A673 (cell line): ENCODE results near the gene NAPB. TPM values are rescaled to one million over a fixed set of nuclear protein-coding genes. Genes with fewer than 3 reads are reported as not detected.

ENCODE experiments used
- BruUV-seq: library from RNA; stranded (reverse); fragments of 400-500 nt; replicated peaks from 2 replicates; lab custom pipeline; 2021; lab: Mats Ljungman, UMichigan
- CTCF ChIA-PET: fragments of 300-600 bp; sonication (Branson Sonifier 250); formaldehyde crosslinking; loops from one replicate; lab custom pipeline; 2022; ENCODE audit warnings: antibody characterized with exemption; lab: Charles Lee
- POLR2A ChIA-PET: fragments of 300-600 bp; sonication (Branson Sonifier 250); formaldehyde crosslinking; loops from one replicate; lab custom pipeline; 2022; ENCODE audit warnings: antibody characterized with exemption; ENCODE audit not compliant: low non-redundant PET; lab: Charles Lee
- DNase-seq: peaks from one replicate; pipeline ENCODE4 v3.0.0-alpha.2; 2015; ENCODE audit warnings: low spot score
- H3K27ac ChIP-seq: fragments of 200-600 bp; sonication (generic); 2 replicates; pipeline ENCODE4 v1.5.1; 2016; ENCODE audit warnings: mixed run types, low read depth, mild to moderate bottlenecking, mixed read lengths, antibody characterized with exemption, low read length; ENCODE audit not compliant: poor library complexity, severe bottlenecking
- H3K27me3 ChIP-seq: fragments of 200-600 bp; sonication (generic); replicated peaks from 2 replicates; pipeline ENCODE4 v1.6.1; 2017; ENCODE audit warnings: mixed run types, low read depth, mild to moderate bottlenecking, mixed read lengths, antibody characterized with exemption, low read length; ENCODE audit not compliant: insufficient read depth, poor library complexity
- H3K36me3 ChIP-seq: fragments of 200-600 bp; sonication (generic); 2 replicates; pipeline ENCODE4 v1.6.1; 2016; ENCODE audit warnings: mixed run types, mild to moderate bottlenecking, mixed read lengths, antibody characterized with exemption, low read length; ENCODE audit not compliant: insufficient read depth, poor library complexity, severe bottlenecking
- H3K4me1 ChIP-seq: fragments of 200-600 bp; sonication (generic); 2 replicates; pipeline ENCODE4 v1.6.1; 2017; ENCODE audit warnings: mixed run types, mild to moderate bottlenecking, mixed read lengths, antibody characterized with exemption, low read length; ENCODE audit not compliant: insufficient read depth, poor library complexity, severe bottlenecking
- H3K4me3 ChIP-seq: fragments of 200-600 bp; sonication (generic); 2 replicates; pipeline ENCODE4 v1.5.1; 2016; ENCODE audit warnings: low read depth, mixed run types, mild to moderate bottlenecking, mixed read lengths, low read length; ENCODE audit not compliant: poor library complexity, severe bottlenecking
- H3K9me3 ChIP-seq: fragments of 200-600 bp; sonication (generic); 2 replicates; pipeline ENCODE4 v1.6.1; 2016; ENCODE audit warnings: mixed run types, low read depth, mild to moderate bottlenecking, mixed read lengths, antibody characterized with exemption, low read length; ENCODE audit not compliant: poor library complexity, severe bottlenecking
- EZH2 ChIP-seq: fragments of 200-600 bp; sonication (generic); IDR thresholded peaks from 2 replicates; pipeline ENCODE4 v1.6.1; 2017; ENCODE audit warnings: borderline replicate concordance, low read depth, mild to moderate bottlenecking, mixed read lengths, antibody characterized with exemption, low read length; ENCODE audit not compliant: poor library complexity, severe bottlenecking
- intact Hi-C: fragments of 100-400 bp; cut with micrococcal nuclease; formaldehyde crosslinking; loops from one replicate; pipeline ENCODE4 v1.10.0; 2022; ENCODE audit not compliant: unreplicated experiment
- total RNA-seq: library from RNA; stranded (reverse); gene quantifications from 2 replicates; pipeline ENCODE4 v1.2.3, GENCODE V29; 2021
- TF ChIP-seq, protein P1 (sequence below): fragments of 300-800, 200-600 bp; sonication (generic); conservative IDR thresholded peaks from 2 replicates; pipeline ENCODE4 v1.5.1; 2017; ENCODE audit warnings: low read depth, mild to moderate bottlenecking, antibody characterized with exemption, low read length, moderate library complexity, mixed read lengths

The NAPB gene
- total RNA-seq, 1 experiment from 2014 or later, result 11.6 TPM

DNA sequence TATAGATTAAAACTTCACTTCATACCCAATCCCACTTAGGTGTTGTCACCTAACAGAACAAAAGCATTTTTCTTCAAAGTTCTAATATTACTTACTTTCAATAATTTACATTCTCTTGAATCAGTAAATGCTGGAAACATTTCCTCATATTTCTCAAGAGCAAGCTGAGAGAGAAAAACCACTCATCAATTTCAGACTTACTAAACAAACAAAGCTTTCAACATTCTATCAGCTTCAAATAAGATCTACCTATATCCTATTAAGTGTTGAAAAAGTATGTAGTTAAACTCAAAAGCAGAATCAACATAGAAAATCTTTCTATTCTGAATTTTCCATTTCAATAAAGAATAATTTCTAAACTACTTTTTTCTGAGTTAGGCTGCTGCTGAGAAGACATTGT is 41.5 kb downstream of the NAPB start:
- Histone ChIP-seq H3K4me1 (no peaks in the 10 kb centered on the region), H3K27ac (no peak overlapping the region), H3K36me3 (peaks cover 40% of the 10 kb centered on the region), H3K27me3 (no peaks in the 10 kb centered on the region), H3K9me3 (no peaks in the 10 kb centered on the region), H3K4me3 (no peak overlapping the region)
- ChIA-PET CTCF (no interaction called here), POLR2A (no interaction called here)
- intact Hi-C loops, result no loop called here
- no peak for DNase-seq
- no peak for TF ChIP-seq EZH2
- TF ChIP-seq, protein P1, sequence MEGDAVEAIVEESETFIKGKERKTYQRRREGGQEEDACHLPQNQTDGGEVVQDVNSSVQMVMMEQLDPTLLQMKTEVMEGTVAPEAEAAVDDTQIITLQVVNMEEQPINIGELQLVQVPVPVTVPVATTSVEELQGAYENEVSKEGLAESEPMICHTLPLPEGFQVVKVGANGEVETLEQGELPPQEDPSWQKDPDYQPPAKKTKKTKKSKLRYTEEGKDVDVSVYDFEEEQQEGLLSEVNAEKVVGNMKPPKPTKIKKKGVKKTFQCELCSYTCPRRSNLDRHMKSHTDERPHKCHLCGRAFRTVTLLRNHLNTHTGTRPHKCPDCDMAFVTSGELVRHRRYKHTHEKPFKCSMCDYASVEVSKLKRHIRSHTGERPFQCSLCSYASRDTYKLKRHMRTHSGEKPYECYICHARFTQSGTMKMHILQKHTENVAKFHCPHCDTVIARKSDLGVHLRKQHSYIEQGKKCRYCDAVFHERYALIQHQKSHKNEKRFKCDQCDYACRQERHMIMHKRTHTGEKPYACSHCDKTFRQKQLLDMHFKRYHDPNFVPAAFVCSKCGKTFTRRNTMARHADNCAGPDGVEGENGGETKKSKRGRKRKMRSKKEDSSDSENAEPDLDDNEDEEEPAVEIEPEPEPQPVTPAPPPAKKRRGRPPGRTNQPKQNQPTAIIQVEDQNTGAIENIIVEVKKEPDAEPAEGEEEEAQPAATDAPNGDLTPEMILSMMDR, result no peak
- no TSS peak for BruUV-seq

DNA sequence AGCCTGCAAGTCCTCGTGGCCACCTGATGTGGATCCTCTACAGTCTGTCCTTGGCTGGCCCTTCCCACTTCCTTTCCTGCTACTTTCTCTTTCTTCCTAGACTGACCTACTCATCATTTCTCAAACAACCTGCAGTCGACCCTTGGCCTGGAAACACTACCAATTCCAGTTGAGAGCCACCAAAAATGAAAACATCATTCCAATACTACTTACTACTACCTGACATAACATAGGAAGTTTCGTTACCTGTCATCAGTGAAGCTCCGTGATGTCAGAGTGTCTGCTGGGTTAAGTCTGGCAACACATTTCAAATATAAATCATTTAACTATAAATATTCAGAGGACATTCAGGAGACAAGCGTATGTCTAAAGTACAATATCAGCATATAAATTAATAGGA is 45.5 kb downstream of the NAPB start:
- no peaks in the 10 kb centered on the region for H3K4me1 ChIP-seq
- H3K4me3 ChIP-seq, result no peak overlapping the region
- intact Hi-C loops, result no loop called here
- no peak for TF ChIP-seq EZH2
- TF ChIP-seq, protein P1, result no peak
- no peaks in the 10 kb centered on the region for H3K27me3 ChIP-seq
- H3K36me3 ChIP-seq, result peaks cover 64% of the 10 kb centered on the region
- H3K27ac ChIP-seq, result no peak overlapping the region
- H3K9me3 ChIP-seq, result no peaks in the 10 kb centered on the region
- no TSS peak for BruUV-seq
- DNase-seq, result no peak
- ChIA-PET CTCF (no interaction called here), POLR2A (no interaction called here)

DNA sequence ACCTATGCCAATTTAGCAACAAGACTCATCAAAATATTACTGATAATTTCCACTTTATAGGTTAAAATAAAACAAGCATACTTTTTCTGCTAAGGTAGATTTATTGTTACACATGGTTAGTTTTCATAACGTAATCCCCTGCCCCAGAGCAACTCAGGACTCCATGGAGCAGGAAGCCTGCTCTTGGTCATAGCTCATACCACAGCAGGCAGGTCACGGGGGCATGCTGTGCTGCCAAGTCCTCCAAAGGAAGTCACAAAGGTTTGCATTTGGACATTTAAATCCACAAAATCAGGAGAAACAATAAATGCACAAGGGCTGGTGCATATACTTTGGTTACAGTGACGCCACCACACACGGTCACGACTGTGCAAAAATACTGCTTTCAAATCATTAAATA is 46.8 kb downstream of the NAPB start:
- H3K4me1 ChIP-seq, result no peaks in the 10 kb centered on the region
- H3K27me3 ChIP-seq, result no peaks in the 10 kb centered on the region
- no peaks in the 10 kb centered on the region for H3K9me3 ChIP-seq
- CTCF ChIA-PET, result no interaction called here
- intact Hi-C loops, result no loop called here
- TF ChIP-seq EZH2, result no peak
- TF ChIP-seq, protein P1, result no peak
- POLR2A ChIA-PET, result no interaction called here
- H3K27ac ChIP-seq, result no peak overlapping the region
- peaks cover 76% of the 10 kb centered on the region for H3K36me3 ChIP-seq
- H3K4me3 ChIP-seq, result no peak overlapping the region
- DNase-seq, result no peak
- BruUV-seq, result no TSS peak
